Keratinocyte (primary cell): ENCODE data around the gene PRLR. TPM values are rescaled to one million over a fixed set of nuclear protein-coding genes. Genes with fewer than 3 reads are reported as not detected.

ENCODE experiments used
- DNase-seq: peaks from one replicate; pipeline ENCODE4 v3.0.0-alpha.2; 2011; ENCODE audit warnings: low read depth, missing footprints, low spot score
- FAIRE-seq: peaks from 2 replicates; lab custom pipeline; 2011; peaks lifted over from hg19 to GRCh38; lab: Jason Lieb, UNC
- H2AFZ ChIP-seq: 2 replicates; pipeline ENCODE4 v1.6.0; 2012; ENCODE audit warnings: low read length, control low read depth, inconsistent platforms; ENCODE audit not compliant: control insufficient read depth
- H3K27ac ChIP-seq: 2 replicates; pipeline ENCODE4 v1.5.1; 2011; ENCODE audit warnings: low read length; ENCODE audit not compliant: control insufficient read depth, insufficient read depth
- H3K27me3 ChIP-seq: 3 replicates; pipeline ENCODE4 v1.6.0; 2011; ENCODE audit warnings: low read length; ENCODE audit not compliant: control insufficient read depth, insufficient read depth; ENCODE audit errors: extremely low read depth
- H3K36me3 ChIP-seq, 2 experiments: 2 replicates in 1 of 2; 3 replicates in 1 of 2; pipeline ENCODE4 v1.5.1; 2011; ENCODE audit warnings: low read length in 2 of 2, mild to moderate bottlenecking in 1 of 2; ENCODE audit not compliant: control insufficient read depth in 2 of 2, insufficient read depth in 2 of 2; ENCODE audit errors: extremely low read depth in 1 of 2
- H3K4me1 ChIP-seq: 3 replicates; pipeline ENCODE4 v1.5.1; 2011; ENCODE audit warnings: low read length; ENCODE audit not compliant: control insufficient read depth, insufficient read depth; ENCODE audit errors: extremely low read depth
- H3K4me2 ChIP-seq: 3 replicates; pipeline ENCODE4 v1.6.0; 2011; ENCODE audit warnings: low read depth, low read length; ENCODE audit not compliant: control insufficient read depth, insufficient read depth; ENCODE audit errors: extremely low read depth
- H3K4me3 ChIP-seq, 3 experiments: fragments of 200-600 bp in 1 of 3; sonication (generic) in 1 of 3; 2 replicates in 2 of 3; 3 replicates in 1 of 3; pipeline ENCODE4 v1.5.1; 2011 to 2016; ENCODE audit warnings: low read length in 3 of 3, mild to moderate bottlenecking in 3 of 3, control low read depth in 2 of 3, inconsistent platforms in 1 of 3, low read depth in 1 of 3, mixed read lengths in 1 of 3, mixed run types in 1 of 3, moderate library complexity in 1 of 3; ENCODE audit not compliant: control insufficient read depth in 2 of 3, insufficient read depth in 2 of 3; ENCODE audit errors: extremely low read depth in 1 of 3
- H3K79me2 ChIP-seq: 2 replicates; pipeline ENCODE4 v1.6.0; 2012; ENCODE audit warnings: low read length; ENCODE audit not compliant: control insufficient read depth, insufficient read depth
- H3K9ac ChIP-seq: 3 replicates; pipeline ENCODE4 v1.6.0; 2011; ENCODE audit warnings: low read length; ENCODE audit not compliant: control insufficient read depth, insufficient read depth; ENCODE audit errors: extremely low read depth
- H3K9me1 ChIP-seq: 3 replicates; pipeline ENCODE4 v1.6.0; 2011; ENCODE audit warnings: low read length; ENCODE audit not compliant: control insufficient read depth, insufficient read depth; ENCODE audit errors: extremely low read depth
- H3K9me3 ChIP-seq: 2 replicates; pipeline ENCODE4 v1.5.1; 2012; ENCODE audit warnings: low read depth, low read length; ENCODE audit not compliant: control insufficient read depth
- H4K20me1 ChIP-seq: 3 replicates; pipeline ENCODE4 v1.6.0; 2011; ENCODE audit warnings: low read length; ENCODE audit not compliant: control insufficient read depth, insufficient read depth; ENCODE audit errors: extremely low read depth
- CTCF ChIP-seq, 3 experiments: IDR thresholded peaks in 1 of 3; conservative IDR thresholded peaks in 1 of 3; optimal IDR thresholded peaks in 1 of 3; 2 replicates in 2 of 3; 3 replicates in 1 of 3; pipeline versions ENCODE3 to v1.5.1; 2011; ENCODE audit warnings: low read length in 3 of 3, mild to moderate bottlenecking in 3 of 3, moderate library complexity in 2 of 3, control low read depth in 1 of 3, inconsistent platforms in 1 of 3; ENCODE audit not compliant: insufficient read depth in 2 of 3; ENCODE audit errors: extremely low read depth in 1 of 3
- EZH2 ChIP-seq: IDR thresholded peaks from one replicate; pipeline ENCODE4 v1.6.1; 2012; ENCODE audit warnings: inconsistent platforms, mild to moderate bottlenecking, low read length, moderate library complexity
- dilution Hi-C: fragments of 300-500 bp; cut with MboI; formaldehyde crosslinking; loops from one replicate; pipeline ENCODE4 v1.7.0; 2020; ENCODE audit warnings: low sequenced_read_pairs; ENCODE audit not compliant: extremely low pct_ligation_motif_present
- polyA plus RNA-seq, 5 experiments: library from polyadenylated mRNA; depleted of rRNA in 3 of 5; stranded (reverse) in 3 of 5; stranded (forward) in 1 of 5; unstranded in 1 of 5; fragments of >200 nt; gene quantifications; 1 replicate in 1 of 5; 2 replicates in 3 of 5; 3 replicates in 1 of 5; pipeline versions ENCODE4 v1.2.1 to v1.2.3, GENCODE V29; 2011 to 2012; ENCODE audit warnings: missing spikeins in 2 of 5, low read depth in 1 of 5, low replicate concordance in 1 of 5

The PRLR gene
- polyA plus RNA-seq, 1 donor (not counting 4 experiments of a cell fraction or from before 2014, with no cell fraction given) = 0.04 TPM

GRCh38 chr5:35131723-35132122 is 98.6 kb downstream of the PRLR start:
- H3K27me3 ChIP-seq = no peaks in the 10 kb centered on the region
- no peaks in the 10 kb centered on the region for H3K36me3 ChIP-seq
- no peak overlapping the region for H2AFZ ChIP-seq
- H4K20me1 ChIP-seq = no peaks in the 10 kb centered on the region
- peaks cover 17% of the 10 kb centered on the region for H3K4me1 ChIP-seq
- no peak for FAIRE-seq
- H3K9ac ChIP-seq = no peak overlapping the region
- H3K27ac ChIP-seq = no peak overlapping the region
- H3K9me1 ChIP-seq = no peaks in the 10 kb centered on the region
- no peak for DNase-seq
- no peak overlapping the region for H3K4me2 ChIP-seq
- TF ChIP-seq CTCF (optimal IDR thresholded peaks at IDR 0.05 in 1 of 3, IDR thresholded peaks at IDR 0.05 in 1 of 3, conservative IDR thresholded peaks at IDR 0.05 in 1 of 3; ENCODE audit: extremely low read depth in 1 of 3, insufficient read depth in 2 of 3, low read length in 3 of 3) (no peak), EZH2 (no peak)
- no peaks in the 10 kb centered on the region for H3K9me3 ChIP-seq
- dilution Hi-C loops = no loop called here
- no peaks in the 10 kb centered on the region for H3K79me2 ChIP-seq
- no peak overlapping the region for H3K4me3 ChIP-seq

- no peak overlapping the region for H2AFZ ChIP-seq
- no peaks in the 10 kb centered on the region for H3K36me3 ChIP-seq
- no peaks in the 10 kb centered on the region for H3K9me3 ChIP-seq
- peaks cover 14% of the 10 kb centered on the region for H3K4me1 ChIP-seq
- H3K27me3 ChIP-seq = no peaks in the 10 kb centered on the region
- no peak for FAIRE-seq
- no peaks in the 10 kb centered on the region for H3K9me1 ChIP-seq
- H3K27ac ChIP-seq = no peak overlapping the region
- peak overlapping the region; percentile 12 for H3K4me2 ChIP-seq
- dilution Hi-C loops = no loop called here
- H3K4me3 ChIP-seq = no peak overlapping the region
- peak; percentile 30 for DNase-seq
- no peak overlapping the region for H3K9ac ChIP-seq
- no peaks in the 10 kb centered on the region for H4K20me1 ChIP-seq
- TF ChIP-seq CTCF (optimal IDR thresholded peaks at IDR 0.05 in 1 of 3, IDR thresholded peaks at IDR 0.05 in 1 of 3, conservative IDR thresholded peaks at IDR 0.05 in 1 of 3; ENCODE audit: extremely low read depth in 1 of 3, insufficient read depth in 2 of 3, low read length in 3 of 3) (no peak), EZH2 (no peak)
- no peaks in the 10 kb centered on the region for H3K79me2 ChIP-seq
Observed at GRCh38 chr5:35129921-35130485, 100.3 kb downstream of the PRLR start.
